ENCODE measurements around the gene BCR.

BCR gene

DNA sequence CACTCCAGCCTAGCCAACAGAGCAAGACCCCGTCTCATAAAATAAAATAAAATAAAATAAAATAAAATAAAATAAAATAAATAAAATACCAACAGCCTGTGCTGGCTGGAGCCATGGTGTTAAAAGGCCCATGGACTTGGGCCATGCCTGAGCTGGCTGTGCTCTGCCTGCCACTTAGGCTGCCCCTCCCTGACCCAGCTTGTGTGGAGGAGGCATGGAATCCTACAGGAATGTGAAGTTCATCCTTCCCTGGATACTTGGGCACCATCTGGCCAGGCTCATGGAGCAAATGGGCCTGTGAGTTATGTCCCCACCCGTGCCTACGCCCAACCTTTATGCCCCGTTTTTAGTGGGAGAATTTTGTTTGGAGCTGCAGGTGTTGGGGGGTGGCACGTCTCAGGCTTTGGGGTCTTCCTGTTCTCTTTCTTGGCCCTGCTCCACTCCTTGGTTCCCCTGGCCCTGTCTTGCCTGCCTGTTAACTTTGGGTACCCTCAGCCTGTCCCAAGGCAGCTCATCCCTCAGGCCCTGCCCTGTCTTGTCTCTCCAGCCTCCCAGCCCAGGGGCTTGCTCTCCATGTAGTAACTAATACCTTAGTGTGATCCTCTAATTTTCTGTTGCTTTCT is 51.3 kb downstream of the BCR start:
- DNase-seq (ENCODE audit: low read depth in 2 of 2): no peak

DNA sequence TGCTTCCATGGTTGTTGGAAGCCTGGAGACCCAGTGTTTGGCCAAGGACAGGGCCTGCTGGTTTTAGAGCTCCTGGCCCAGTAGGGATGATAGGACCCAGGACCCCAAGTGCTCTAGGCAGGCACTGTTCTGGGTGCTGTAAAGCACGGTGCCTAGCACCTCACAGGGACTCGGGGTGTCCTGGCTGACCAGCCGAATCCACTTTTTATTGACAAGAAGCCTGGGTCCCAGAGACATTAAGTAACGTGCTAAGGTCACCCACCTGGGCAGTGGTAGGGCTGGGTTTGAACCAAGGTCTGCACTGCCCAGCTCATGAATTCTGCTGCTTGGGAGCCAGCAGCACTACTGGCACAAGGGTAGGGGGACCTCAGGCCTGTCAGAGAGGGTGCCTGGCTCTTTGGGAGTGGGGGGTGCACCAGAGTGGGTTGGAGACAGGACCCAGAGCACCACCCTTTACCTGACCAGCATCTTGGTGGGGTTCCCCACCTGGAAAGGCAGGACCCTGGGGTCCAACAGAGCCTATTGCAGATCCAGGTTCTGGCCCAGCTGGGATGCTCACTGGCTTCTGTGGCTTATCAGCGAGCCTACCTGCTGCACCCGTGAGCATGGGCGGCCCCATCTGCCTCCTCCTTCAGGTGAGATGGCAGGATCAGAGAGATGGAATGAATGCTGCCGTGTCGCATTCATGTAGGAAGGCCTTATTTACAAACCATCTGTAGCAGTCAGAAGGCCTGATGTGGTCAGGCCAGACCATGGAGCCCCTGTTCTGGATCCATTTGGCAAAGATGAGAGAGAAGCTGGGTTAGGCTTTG is 52.0 kb downstream of the BCR start:
- DNase-seq (ENCODE audit: low read depth in 2 of 2): no peak

DNA sequence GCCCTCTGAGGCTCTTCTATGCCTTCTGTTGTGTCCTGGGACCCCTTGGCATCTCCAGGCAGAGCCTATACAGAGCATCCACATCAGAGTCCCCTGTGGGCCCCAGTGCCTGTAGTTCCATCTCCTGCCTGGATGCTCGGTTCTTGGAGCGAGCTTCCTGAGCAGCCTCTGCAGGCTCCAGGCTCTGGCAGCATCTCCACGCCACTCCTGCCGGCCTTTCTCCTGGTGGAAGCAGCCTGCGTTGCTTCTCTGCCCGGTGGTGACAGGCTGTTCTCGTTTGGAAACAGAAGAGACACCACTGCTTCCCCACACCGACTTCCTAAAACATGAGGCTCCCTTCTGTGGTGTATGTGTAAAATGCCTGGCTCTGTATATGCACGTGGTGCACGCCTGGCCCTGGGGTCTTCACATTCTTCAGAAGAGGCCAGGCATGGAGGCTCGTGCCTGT is 52.8 kb downstream of the BCR start:
- DNase-seq (ENCODE audit: low read depth in 2 of 2): no peak

DNA sequence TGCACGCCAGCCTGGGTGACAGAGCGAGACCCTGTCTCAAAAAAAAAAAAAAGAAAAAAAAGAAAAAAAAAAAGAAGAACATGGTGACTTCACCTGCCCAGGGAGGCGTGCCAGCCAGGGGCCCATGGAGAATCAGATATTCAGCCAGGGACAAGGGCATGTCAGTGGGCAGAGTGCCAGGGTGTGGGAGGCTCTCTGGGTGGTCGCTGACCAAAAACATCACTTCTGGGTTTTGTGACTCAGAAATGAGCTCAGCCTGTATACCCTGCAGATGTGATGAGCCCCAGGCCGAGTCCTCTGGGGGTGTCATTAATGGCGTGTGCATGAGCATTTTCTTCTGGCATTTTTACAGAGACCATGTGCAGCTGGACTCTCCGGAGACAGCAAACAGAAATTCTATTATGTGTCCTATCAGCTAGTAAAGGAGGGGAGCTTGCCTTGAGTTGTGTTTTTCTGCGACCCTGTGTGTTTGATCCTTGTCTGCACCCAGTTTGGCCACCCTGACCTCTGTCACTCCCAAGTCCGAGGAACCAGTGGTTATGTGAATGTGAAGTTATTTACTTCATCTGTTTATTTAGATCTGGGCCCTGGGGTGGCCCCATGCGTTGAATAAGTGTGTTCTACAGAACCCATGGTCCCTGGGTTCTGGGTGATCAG is 53.6 kb downstream of the BCR start:
- DNase-seq (ENCODE audit: low read depth in 2 of 2): peak in 1 of 2 donors; percentile 34

DNA sequence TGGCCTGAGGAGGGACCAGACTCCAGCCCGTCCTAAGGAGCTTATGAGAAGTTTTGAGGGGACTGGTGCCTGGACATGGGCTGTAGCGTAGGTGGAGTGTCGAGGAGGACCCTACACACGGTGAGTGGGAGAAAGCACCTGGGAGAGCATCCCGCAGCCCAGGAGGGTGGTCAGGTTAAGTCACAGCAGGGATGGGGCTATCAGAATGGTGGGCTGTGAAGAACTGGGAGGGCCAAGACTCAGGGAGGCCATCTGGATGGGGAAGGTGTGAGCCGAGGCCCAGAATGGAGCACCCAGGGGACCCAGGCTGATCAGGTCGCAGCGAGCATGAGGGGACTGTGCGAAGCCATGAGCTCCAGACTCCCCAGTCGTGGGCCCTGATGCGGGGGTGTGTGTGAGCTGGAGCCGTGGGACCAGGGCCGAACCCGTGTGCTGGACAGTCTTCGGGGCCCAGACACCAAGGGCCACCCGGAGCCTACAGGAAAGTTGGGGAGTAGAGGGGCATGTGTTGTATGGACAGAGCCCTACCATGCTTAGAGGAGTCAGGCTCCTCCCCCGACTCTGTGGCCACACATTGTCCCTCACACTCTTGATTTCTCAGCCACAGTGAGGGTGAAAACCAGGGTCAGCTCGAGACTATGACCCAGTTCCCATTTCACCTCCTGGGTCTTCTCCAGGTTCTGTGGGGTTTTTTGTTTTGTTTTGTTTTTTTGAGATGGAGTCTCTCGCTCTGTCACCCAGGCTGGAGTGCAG is 54.3 kb downstream of the BCR start:
- no peak for DNase-seq (ENCODE audit: low read depth in 2 of 2)

DNA sequence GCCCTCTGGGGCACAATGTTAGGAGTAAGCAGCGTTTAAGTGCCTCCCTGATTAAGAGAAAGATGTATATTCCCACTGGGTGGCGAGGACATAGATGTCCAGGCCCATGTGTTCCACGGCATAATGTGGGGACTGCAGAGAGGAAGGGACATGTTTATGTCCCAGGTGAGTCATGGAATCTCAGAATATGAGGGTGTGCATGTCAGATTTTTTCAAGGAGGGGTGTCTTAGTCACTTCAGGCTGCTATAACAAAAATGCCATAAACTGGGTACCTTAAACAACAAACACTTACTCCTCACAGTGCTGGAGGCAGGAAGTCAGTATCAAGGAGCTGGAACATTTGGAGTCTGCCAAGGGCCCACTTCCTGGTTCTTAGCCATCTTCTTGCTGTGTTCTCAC is 55.1 kb downstream of the BCR start:
- no peak for DNase-seq (ENCODE audit: low read depth in 2 of 2)

DNA sequence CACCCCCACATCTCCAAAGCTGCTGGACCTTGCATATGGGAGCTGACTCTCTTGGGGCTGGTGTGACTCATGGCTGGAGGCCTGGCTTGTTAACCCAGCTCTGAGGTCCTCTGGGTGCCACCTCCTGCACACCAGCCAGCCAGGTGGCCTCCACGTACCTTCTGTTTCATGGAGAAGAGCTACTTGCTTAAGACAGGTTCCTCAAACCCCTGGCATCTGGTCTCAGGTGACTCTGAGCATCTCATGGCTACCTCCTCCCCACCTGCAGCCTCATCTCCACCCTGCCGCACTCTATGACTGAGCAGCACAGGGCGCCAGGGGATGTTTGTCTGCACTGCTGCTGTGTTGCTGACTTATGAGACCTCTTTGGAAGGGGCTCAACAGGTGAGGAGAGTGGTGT is 55.7 kb downstream of the BCR start:
- DNase-seq (ENCODE audit: low read depth in 2 of 2): no peak

DNA sequence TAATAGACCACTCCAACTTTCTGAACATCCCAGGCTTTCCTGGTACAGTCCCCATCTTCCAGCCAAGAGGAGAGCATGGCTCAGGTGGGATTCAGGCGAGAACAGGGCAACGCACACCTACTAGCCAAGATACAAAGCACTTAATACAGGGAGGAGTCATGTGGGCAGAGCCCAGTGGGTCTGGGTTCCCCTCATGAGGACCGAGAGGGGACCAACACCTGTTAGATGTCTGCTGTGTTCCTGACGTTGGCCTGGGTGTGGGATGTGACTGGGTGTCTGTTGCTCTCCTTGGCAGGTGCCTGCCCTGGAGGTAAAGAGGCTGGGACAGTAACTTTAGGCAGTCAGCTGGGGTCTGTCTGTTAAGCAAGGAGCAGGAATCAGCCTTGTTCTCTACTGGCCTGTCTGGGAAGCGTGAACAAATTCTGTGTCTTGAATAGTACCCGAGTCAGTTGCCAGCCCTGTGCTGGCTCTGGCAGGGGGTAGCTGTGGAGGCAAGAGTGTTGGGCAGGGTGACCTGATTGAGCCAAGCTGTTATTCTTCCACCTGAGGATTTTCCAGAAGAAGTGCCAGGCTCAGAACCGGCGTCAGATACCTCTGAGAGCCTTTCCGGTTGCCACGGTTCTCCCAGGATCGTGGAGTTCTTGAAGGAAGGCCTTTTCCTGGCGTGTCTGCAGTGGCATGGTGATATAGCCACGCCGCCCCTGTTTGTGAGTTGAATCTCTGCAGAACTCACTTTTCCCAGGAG is 56.3 kb downstream of the BCR start:
- DNase-seq (ENCODE audit: low read depth in 2 of 2): no peak

DNA sequence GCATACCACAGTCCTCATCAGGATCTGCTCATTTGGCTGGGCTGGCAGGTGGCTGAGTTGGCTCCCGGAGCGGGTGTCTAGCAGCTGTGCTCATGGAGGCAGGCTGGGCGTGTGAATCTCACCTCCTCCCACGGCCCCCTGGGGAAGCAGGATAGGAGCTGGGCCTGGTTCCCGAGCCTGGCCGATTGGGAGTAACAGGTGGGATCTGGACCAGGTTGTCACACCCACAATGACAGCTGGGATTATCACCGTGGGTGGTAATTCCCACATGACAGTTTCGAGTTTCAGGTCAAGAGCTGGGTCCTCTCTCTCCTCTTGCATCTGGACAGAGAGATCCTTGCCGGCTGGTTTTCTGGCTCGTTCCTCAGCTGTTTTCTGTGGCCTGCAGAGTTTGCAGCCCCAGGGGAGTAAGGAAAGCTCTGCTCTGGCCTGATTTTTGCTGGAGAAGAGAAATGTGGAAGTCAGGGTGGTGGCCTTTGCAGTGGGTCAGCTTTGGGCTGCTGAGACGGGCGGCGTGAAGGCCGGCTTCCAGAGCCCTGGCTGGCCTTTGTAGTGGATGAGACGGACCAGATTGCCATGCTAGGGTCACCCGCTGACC is 57.0 kb downstream of the BCR start:
- no peak for DNase-seq (ENCODE audit: low read depth in 2 of 2)

DNA sequence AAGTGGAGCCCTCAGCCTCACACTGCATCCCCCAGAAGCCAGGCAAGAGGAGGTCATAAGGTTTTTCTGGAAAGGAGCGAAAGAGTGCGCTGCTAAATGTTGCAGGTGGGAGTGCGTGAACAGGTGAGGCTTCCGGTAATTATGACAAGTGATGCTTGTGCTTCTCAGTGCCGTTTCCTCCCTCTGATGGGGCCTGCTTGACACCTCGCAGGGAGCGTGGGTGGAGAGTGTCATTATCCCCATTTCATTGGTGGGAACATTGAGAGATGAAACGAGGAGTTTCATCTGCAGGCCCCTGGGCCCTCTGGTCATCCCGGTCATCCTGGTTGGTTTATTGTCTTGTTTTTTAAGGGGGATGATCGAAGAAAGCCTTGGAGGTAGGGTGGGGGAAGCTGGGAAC is 57.5 kb downstream of the BCR start:
- DNase-seq (ENCODE audit: low read depth in 2 of 2): peak in 1 of 2 donors; percentile 46

DNA sequence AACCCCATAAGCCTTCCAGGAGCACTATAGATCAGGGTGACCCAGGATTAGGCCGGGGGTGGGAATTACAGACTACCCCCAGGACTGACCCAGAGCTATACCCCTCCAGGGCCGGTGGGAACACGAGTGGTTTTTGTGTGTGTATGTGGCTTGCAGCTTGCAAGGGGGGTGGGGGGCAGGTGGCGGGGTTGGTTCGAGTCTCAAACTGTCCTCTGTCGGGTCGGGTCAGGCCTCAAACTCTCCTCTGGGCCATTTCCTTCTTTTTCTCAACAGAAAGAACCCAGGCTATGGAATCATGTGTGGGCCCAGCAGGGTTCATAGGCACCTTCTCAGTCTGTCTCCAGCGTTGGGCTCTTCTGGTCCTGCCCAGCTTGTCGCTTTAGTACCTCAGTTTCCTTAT is 58.4 kb downstream of the BCR start:
- no peak for DNase-seq (ENCODE audit: low read depth in 2 of 2)

DNA sequence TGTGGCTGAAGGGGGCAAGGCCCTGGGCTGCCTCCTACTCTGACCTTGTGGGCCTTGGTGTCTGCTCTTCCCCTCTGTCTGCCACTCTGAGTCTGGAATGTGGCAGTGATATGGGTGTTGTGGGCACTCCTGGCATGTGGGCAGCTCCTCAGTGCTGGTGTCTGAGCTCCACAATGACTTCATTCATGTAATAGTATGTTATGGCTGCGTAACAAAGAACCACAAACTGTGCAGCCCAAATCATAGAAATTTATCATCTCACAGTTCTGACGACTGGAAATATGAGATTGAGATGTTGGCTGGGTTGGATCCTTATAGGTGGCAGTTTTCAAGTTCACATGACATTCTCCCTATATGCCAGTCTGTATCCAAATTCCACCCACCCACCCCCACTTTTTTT is 59.1 kb downstream of the BCR start:
- no peak for DNase-seq (ENCODE audit: low read depth in 2 of 2)

DNA sequence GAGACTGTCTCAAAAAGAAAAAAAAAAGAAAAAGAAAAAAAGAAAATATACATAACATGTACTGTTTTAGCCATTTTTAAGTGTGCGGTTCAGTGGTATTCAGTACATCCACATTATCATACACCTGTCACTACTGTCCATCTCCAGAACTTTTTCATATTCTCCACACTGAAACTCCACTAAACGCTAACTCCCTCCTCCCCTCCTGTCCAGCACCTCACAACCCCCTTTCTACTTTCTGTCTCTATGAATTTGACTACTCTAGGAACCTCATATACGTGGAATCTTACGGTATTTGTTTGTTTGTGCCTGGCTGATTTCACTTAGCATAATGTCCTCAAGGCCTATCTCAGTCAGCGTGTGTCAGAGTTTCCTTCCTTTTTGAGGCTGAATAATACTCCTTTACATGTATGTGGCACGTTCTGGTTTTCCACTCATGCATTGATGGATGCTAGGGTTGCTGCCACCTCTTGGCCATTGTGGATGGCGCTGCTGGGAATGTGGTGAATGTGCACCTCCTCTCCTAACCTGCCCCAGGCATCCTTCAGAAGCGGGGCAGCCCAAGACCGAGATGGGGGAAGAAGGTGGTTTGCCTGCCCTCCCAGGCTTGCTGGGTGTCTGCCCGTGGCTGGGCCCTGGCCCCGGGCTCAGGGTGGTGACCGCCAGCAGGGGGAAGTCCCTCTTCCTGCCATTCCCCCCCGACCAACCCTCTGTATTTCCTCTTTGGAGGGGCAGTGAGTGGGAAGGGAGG is 60.5 kb downstream of the BCR start:
- DNase-seq (ENCODE audit: low read depth in 2 of 2): no peak

DNA sequence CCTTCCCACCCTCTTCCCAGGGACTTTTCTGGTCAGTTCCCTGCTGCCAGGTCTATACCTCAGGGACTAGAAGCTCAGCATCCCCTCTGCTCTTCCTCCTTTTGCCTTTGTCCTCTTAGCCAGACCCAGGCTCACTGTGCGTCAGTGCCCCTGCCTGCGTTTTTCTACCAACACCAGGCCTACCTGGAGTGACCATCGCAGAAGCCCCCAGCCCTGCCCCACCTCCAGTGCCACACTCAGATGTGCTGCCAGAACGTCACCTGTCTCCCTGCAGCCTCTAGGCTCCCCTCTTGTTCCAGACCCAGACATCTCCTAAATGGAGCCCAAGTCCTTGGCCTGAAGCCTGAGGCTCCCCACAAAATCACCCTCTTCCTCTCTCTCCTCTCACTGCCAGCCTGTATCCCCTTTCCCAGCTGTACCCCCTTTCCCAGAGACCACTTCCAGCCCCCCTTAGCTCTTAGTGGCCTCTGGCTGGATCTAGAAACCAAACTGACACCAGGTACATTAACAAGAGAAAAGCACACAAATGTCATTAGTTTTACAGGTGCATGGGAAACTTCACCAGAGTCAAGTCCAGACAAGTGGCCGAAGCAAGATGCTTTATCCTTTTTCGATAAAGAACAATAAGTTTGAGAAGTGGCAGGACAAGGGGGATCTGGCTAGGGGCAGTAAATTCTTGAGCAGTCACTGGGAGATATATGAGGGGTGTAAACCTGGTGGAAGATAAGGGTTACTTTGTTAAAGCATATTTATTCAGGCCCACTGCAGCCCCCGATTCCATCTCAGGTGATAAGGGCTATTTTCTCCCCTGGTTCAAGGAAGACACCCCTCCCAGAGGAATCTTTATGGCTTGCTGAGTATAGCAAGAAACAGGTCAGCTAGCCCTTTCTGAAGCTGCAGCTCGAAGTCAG is 61.5 kb downstream of the BCR start:
- no peak for DNase-seq (ENCODE audit: low read depth in 2 of 2)

DNA sequence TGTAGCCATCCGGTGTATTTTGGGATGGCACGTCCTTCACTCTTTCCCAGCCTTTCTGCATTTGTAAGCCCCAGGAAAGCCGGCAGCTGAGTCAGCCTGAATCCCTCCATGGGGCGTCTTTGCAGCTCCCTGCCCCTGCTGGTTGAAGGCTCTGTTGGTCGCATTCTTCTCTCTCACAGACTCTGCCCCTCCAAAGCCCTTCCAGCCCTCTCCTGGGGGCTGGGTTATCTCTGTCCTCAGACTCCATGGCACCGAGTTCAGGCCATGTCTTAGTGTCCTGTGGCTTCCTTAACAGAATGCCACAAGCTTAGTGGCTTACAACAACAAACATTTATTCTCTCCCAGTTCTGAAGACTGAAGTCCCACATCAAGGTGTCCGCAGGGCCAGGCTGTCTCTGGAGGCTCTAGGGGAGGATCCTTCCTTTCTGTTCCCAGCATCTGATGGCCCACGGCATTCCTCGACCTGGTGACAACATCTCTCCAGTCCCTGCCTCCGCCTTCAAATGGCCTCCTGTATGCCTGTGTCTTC is 62.2 kb downstream of the BCR start:
- no peak for DNase-seq (ENCODE audit: low read depth in 2 of 2)

DNA sequence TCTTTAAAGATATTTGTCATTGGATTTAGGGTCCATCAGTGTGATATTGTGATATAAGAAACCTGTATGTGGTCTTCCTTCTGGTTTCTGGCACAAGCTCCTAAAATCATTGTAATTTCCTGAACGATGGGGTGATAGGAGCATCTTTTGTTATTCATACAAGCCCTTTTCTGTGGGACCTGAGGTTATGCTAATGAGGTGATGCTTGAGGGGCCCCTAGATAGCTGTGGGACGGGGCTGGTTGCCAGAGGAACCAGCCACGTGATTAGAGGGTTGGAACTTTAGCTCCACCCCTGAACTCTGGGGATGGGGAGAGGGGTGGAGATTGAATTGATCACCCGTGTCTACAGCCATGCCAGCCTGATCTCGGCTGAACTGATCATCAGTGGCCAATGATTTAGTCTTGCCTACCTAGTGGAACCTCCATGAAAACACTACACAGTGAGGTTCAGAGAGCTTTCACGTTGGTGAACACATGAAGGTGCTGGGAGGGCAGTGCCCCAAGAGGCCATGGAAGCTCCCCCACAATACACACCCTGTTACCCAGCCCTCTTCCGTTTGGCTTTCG is 62.8 kb downstream of the BCR start:
- DNase-seq (ENCODE audit: low read depth in 2 of 2): peak; percentile 26 to 45

DNA sequence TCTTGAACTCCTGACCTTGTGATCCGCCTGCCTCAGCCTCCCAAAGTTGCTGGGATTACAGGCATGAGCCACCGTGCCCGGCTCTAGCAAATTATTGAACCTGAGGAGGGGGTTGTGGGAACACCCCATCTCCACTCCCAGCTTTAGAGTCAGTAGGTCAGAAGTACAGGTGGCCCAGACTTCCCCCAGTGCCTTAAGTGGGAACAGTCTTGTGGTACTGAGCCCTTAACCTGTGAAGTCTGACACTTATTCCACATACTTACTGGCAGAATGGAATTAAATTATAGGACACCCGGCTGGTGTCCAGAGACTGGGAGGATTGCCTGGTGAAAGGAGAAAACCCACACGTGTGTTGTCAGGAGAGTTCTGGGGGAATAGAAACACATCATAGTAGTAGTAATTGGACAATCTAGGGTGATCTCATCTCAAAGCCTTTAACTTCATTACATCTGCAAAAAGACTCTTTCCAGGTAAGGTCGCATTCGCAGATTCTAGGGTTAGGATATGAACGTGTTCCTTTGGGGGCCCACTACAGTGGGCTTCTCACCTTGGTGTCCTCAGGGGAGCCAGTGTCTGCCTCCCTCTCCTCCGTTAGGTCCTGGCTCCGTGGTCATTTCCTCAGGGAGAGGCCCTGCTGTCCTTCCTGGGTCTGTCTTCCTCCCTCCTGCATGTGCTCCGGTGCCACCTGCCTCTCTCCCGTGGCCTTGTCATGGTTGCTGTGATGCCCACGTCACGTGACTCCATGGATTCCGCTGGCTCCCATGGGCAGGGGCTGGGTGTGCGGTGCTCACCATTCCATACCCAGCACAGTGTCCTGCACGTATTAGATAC is 63.8 kb downstream of the BCR start:
- DNase-seq (ENCODE audit: low read depth in 2 of 2): no peak

DNA sequence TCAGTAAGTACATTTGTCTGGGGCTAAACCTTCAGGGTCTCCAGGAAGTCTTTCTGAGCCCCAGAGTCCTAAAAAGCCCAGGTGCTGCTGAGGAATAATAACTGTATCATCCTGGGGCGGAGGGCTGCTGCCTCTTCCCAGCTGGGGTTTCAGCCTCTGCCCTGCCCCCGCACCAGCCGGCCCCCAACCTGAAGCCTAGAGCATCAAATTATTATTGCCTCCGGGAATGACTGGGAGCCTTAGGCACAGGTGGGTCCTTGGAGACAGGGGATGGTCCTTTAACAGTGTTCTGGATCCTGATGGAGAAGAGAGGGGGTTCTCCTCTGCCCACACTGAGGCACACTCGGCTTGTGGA is 64.4 kb downstream of the BCR start:
- no peak for DNase-seq (ENCODE audit: low read depth in 2 of 2)
